HG03378 (cell line): Measurements from ENCODE around the gene RASL11B.

Experiments used
- ATAC-seq: cut with Tn5 transposase; IDR thresholded peaks from one replicate; pipeline ENCODE4 v1.9.1; 2021; ENCODE audit warnings: mild to moderate bottlenecking, moderate library complexity; ENCODE audit not compliant: unreplicated experiment

The RASL11B gene

DNA sequence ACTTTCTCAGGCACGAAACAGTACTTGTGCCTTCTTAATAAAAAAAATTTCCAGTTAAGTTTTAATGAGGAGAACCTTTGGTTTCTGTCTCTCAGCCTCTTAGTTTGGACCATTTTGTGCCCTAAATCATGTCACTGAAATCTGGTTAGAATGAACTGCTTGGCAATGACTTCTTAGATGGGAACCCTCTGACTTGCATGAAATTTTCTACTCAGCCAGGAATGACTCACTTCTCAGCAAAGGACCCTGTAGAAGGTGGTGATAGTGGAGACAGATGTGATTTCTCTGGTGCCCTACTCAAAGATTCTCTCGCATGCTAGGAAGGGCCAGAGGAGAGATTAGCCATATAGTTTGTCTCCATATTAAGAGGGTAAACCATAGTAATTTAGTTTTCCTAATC, 50.5 kb downstream of the RASL11B start:
- ATAC-seq, result no peak

DNA sequence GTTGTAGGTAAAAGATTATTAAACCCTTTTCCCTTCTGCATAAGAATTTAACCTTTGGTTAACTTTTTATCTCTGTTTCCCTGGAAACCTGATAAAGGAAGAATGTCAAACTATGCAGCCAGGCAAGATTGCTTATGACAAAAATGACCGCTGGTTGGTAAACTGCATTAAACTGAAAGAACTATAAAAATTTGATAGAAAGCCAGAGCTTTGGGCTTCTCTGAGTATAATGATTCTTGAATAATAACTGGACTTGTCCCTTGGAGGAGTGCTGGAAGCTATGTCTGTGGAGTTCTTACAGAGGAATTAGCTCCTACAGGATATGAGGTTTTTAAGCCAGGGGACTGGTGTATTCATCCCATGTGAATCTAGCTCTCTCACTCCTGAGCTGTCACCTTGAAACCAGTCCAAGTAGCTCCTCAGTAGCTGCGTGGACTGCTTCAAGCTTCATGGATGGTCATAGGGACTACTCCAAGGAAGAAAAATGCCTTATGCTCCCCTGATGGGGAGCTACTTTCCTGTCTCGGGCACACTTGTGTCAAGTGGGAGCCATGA, 52.0 kb downstream of the RASL11B start:
- no peak for ATAC-seq

DNA sequence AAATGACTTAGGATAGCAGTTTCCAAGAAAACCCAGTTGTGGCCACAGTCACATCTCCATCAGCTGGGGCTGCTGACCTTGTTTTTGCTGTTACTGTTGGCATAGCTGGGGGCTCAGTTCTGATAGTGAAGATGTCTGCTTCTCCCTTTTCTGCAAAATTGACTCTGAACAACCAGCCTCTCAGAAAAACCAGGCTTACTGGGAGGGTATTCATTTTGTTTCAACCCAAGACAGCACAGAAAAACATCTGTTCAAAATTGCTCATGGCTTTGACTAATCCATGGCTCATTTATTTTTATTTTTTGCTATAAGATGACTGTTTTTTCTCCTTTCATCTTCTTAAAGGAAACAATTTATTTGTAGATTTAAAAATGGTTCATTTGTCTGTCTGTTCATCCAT, 53.1 kb downstream of the RASL11B start:
- ATAC-seq, result no peak

DNA sequence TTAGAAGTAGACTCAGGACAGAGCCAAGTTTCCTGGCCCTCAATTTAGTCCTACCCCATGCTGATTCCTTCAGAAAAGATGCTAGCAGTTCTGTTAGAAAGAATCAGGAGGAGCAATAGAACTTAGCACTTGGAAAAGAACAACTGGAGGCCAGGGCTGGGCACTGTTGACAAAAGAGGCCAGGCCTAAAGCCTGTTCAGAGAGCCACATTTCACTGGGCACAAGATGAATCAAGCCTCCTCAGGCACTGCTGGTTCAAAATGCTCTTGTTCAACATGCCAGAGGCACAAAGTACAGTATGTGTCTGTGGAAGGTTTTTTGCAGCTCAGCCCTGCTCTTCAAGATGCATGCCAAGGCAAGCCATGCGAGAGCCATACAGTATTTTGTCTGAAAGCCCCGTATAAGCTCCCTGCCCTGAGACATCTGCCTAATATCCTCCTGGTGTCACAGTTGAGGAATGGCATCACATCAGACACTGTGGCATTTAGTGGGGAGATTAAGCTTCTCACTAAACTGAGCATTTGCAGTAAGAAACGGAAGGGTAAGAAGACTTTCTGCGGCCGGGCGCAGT, 53.7 kb downstream of the RASL11B start:
- no peak for ATAC-seq
